K562 (cell line): Measurements from ENCODE around the gene AP3M1. TPM values are rescaled to one million over a fixed set of nuclear protein-coding genes. Genes with fewer than 3 reads are reported as not detected.

Experiments
- CHAMP1 ChIP-seq: fragments of 450-650 bp; IDR thresholded peaks from 2 replicates; pipeline ENCODE4 v1.6.1; 2016; ENCODE audit warnings: mild to moderate bottlenecking
- ETS2 ChIP-seq: IDR thresholded peaks from 2 replicates; pipeline ENCODE4 v1.6.1; 2016; ENCODE audit warnings: borderline replicate concordance, missing genetic modification characterization, mild to moderate bottlenecking, moderate library complexity, missing compliant biosample characterization; ENCODE audit not compliant: poor library complexity, severe bottlenecking
- FOXP4 ChIP-seq: sonication (generic); formaldehyde crosslinking; IDR thresholded peaks from 2 replicates; pipeline ENCODE4 v1.8.0; 2022; ENCODE audit warnings: mild to moderate bottlenecking, missing genetic modification reagents, borderline replicate concordance
- MAFG ChIP-seq: fragments of 450-650 bp; conservative IDR thresholded peaks from 2 replicates; pipeline ENCODE4 v1.6.1; 2016; ENCODE audit warnings: missing genetic modification characterization, missing compliant biosample characterization
- NCOR1 ChIP-seq: fragments of 450-650 bp; IDR thresholded peaks from 2 replicates; pipeline ENCODE4 v1.6.1; 2016; ENCODE audit warnings: mild to moderate bottlenecking, moderate library complexity
- RCOR1 ChIP-seq, 2 experiments: IDR thresholded peaks; 2 replicates each; pipeline ENCODE4 v1.6.1; 2012; ENCODE audit warnings: low read depth in 2 of 2, low read length in 2 of 2, borderline replicate concordance in 1 of 2, improper control_type of control experiment in 1 of 2
- RREB1 ChIP-seq: fragments of 250-450 bp; sonication (Bioruptor Pico); IDR thresholded peaks from 2 replicates; pipeline ENCODE4 v1.4.0; 2020
- SMAD2 ChIP-seq: fragments of 150-350 bp; IDR thresholded peaks from 2 replicates; pipeline ENCODE4 v1.6.1; 2014; ENCODE audit warnings: low read depth, mild to moderate bottlenecking, low read length
- SMAD3 ChIP-seq: fragments of 450-650 bp; formaldehyde crosslinking; conservative IDR thresholded peaks from 2 replicates; pipeline ENCODE4 v1.4.0; 2020; ENCODE audit warnings: mild to moderate bottlenecking
- SMAD4 ChIP-seq: fragments of 250-450 bp; sonication (Bioruptor Pico); conservative IDR thresholded peaks from 2 replicates; pipeline ENCODE4 v1.8.0; 2021; ENCODE audit warnings: inconsistent platforms, mild to moderate bottlenecking, moderate library complexity
- TRIM28 ChIP-seq: fragments of 450-650 bp; IDR thresholded peaks from 2 replicates; pipeline ENCODE4 v1.6.1; 2017
- ZBTB17 ChIP-seq: fragments of 450-650 bp; formaldehyde crosslinking; IDR thresholded peaks from 2 replicates; pipeline ENCODE4 v1.4.0; 2020; ENCODE audit warnings: mild to moderate bottlenecking
- ZNF282 ChIP-seq: sonication (generic); formaldehyde crosslinking; IDR thresholded peaks from 2 replicates; pipeline ENCODE4 v1.8.1; 2023; ENCODE audit warnings: missing genetic modification reagents
- polyA plus RNA-seq, 8 experiments: library from polyadenylated mRNA; depleted of rRNA in 4 of 8; stranded (reverse) in 5 of 8; unstranded in 3 of 8; fragments of >200 nt; fragmentation: Nextera tagmentation in 2 of 8; fragmentation: Illumina TruSeq in 1 of 8; extraction: Ambion mirVana in 2 of 8; extraction: Trizol in 1 of 8; gene quantifications; 2 replicates each; pipeline versions ENCODE4 v1.2.1 to v1.2.3, GENCODE V29; 2011 to 2014; ENCODE audit warnings: inconsistent platforms in 1 of 8, missing spikeins in 1 of 8
- total RNA-seq, 7 experiments: library from RNA; depleted of rRNA in 6 of 7; stranded (reverse); fragments of >200 nt in 6 of 7; fragmentation: Illumina TruSeq in 2 of 7; extraction: Trizol in 2 of 7; gene quantifications; 2 replicates each; pipeline versions ENCODE4 v1.2.1 to v1.2.3, GENCODE V29; 2011 to 2021; ENCODE audit warnings: low replicate concordance in 1 of 7
- TF ChIP-seq, protein P1 (sequence below): fragments of 250-450 bp; sonication (Bioruptor Pico); IDR thresholded peaks from 2 replicates; pipeline ENCODE4 v1.4.0; 2020; ENCODE audit warnings: borderline replicate concordance

Gene AP3M1
- total and polyA plus RNA-seq, 9 of the 15 experiments (the other 6 are each of a cell fraction or from before 2014, with no cell fraction given), result 44.3 to 135 (median 67.6) TPM

DNA sequence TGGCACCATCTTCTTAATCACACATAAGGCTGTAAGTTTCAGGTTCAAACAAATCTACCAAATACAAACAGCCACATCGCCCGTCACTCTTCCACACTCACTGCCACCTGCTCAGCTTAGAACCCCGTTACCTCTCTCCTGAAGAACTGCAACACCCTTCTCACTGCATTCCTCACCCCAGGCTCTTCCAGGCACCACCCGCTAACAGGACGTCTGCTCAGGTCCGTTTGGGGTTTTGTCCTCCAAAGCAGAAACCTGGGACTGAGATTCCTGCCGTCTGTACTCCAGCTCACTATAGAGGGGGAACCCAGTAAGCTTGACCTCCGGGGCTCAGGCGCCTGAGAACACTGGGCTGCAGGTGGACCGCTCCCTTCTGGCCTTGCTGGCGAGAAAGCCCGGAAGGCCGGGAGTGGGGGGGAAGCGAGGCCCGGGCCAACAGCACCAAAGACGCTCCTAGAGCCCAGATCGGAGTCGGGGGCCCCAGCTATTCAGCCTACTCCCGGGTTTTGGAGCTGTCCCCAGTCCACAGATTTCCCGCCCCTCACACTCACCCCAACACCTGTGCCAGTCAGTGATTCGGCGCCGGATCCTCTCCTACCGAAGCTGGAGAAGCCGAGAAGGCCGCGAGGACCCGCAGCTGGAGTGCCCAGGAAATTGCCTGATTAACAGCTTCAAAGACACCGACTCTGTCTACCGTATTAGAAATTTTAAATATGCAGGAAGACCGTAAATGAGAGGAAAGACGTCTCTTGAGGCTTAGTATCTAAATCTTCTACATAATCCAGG lies at the start of gene AP3M1 (continued):
- TF ChIP-seq, protein P1, sequence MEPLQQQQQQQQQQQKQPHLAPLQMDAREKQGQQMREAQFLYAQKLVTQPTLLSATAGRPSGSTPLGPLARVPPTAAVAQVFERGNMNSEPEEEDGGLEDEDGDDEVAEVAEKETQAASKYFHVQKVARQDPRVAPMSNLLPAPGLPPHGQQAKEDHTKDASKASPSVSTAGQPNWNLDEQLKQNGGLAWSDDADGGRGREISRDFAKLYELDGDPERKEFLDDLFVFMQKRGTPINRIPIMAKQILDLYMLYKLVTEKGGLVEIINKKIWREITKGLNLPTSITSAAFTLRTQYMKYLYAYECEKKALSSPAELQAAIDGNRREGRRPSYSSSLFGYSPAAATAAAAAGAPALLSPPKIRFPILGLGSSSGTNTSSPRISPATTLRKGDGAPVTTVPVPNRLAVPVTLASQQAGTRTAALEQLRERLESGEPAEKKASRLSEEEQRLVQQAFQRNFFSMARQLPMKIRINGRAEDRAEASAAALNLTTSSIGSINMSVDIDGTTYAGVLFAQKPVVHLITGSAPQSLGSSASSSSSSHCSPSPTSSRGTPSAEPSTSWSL (CRISPR knock-in tag), result no peak
- TF ChIP-seq ZBTB17 (CRISPR knock-in tag) (peak; percentile 60; the same call in 1 of the 2 replicates), SMAD4 (CRISPR knock-in tag) (peak; percentile 29; the same call in 1 of the 2 replicates), SMAD3 (CRISPR knock-in tag) (0 out of 2 replicates have a peak, but pooled peaks have one; percentile 36), MAFG (tag) (no peak), ZNF282 (CRISPR knock-in tag) (no peak), SMAD2 (no peak), CHAMP1 (no peak), RCOR1 (IDR thresholded peaks at IDR 0.05; ENCODE audit: borderline replicate concordance in 1 of 2, low read depth in 2 of 2, low read length in 2 of 2) (peak; percentile 34 to 49; a peak in 2 of 4 replicates), TRIM28 (0 out of 2 replicates have a peak, but pooled peaks have one; percentile 22), ETS2 (tag) (no peak), FOXP4 (CRISPR knock-in tag) (0 out of 2 replicates have a peak, but pooled peaks have one; percentile 58), NCOR1 (no peak), RREB1 (CRISPR knock-in tag) (0 out of 2 replicates have a peak, but pooled peaks have one; percentile 14)
